GM20431 (cell line): ENCODE results near the gene HOXD10.

Experiments
- in situ Hi-C: fragments of 300-500 bp; cut with MseI, MboI; formaldehyde crosslinking; loops from one replicate; pipeline ENCODE4 v1.15.0; 2020; ENCODE audit warnings: low sequenced_read_pairs; ENCODE audit not compliant: unreplicated experiment

Gene HOXD10

GRCh38 chr2:176166272-176166671, 49.7 kb downstream of the HOXD10 start:
- in situ Hi-C loops: no loop called here

GRCh38 chr2:176167398-176167797, 50.8 kb downstream of the HOXD10 start:
- in situ Hi-C loops: no loop called here

- in situ Hi-C loops: no loop called here
Observed at GRCh38 chr2:176169181-176169580, 52.6 kb downstream of the HOXD10 start.
